D721Med (cell line): ENCODE data around the gene SCN4A.
"Not testable (repeated sequence)": the region's sequence is repeated elsewhere in the genome, so short reads cannot be mapped to it uniquely, and the experiment has no call there.

Experiments used
- DNase-seq: peaks from one replicate; pipeline ENCODE4 v3.0.0; 2011; ENCODE audit warnings: low spot score; ENCODE audit not compliant: insufficient read length
- FAIRE-seq: peaks from 2 replicates; lab custom pipeline; 2011; peaks lifted over from hg19 to GRCh38; lab: Jason Lieb, UNC
- CTCF ChIP-seq: IDR thresholded peaks from 2 replicates; pipeline ENCODE4 v1.5.1; 2012; ENCODE audit warnings: mild to moderate bottlenecking, control low read depth; ENCODE audit not compliant: insufficient read depth; ENCODE audit errors: missing control alignments

Gene SCN4A

GRCh38 chr17:64009571-64010402 is 37.1 kb upstream of the SCN4A start:
- FAIRE-seq (no peak), DNase-seq (no peak)
- TF ChIP-seq CTCF = no peak

- TF ChIP-seq CTCF = no peak
- FAIRE-seq (no peak), DNase-seq (no peak)
Measured at GRCh38 chr17:64008830-64009229, 36.1 kb upstream of the SCN4A start.

- no peak for TF ChIP-seq CTCF
- DNase-seq (no peak), FAIRE-seq (no peak)
Measured at GRCh38 chr17:64008346-64008745, 35.6 kb upstream of the SCN4A start.

GRCh38 chr17:64007838-64008282 is 35.1 kb upstream of the SCN4A start:
- no peak for TF ChIP-seq CTCF
- FAIRE-seq (no peak), DNase-seq (no peak)

- DNase-seq, FAIRE-seq: not testable (repeated sequence)
Measured at GRCh38 chr17:64007089-64007837, 34.5 kb upstream of the SCN4A start.

GRCh38 chr17:64006361-64007088 is 33.8 kb upstream of the SCN4A start:
- FAIRE-seq = no peak
- TF ChIP-seq CTCF = no peak
- DNase-seq = no peak

- TF ChIP-seq CTCF = no peak
- DNase-seq = no peak
- no peak for FAIRE-seq
Measured at GRCh38 chr17:64005734-64006167, 33.0 kb upstream of the SCN4A start.
